Measurements from ENCODE around the gene SH3BGRL3. TPM values are rescaled to one million over a fixed set of nuclear protein-coding genes. Genes with fewer than 3 reads are reported as not detected.
"Not testable (repeated sequence)": the region's sequence is repeated elsewhere in the genome, so short reads cannot be mapped to it uniquely, and the experiment has no call there.

The SH3BGRL3 gene
- polyA plus RNA-seq (2012; ENCODE audit: missing spikeins) = 57.0 TPM

- FAIRE-seq = peak; percentile 93
- DNase-seq (ENCODE audit: insufficient read length) = peak; percentile 96
- peak; percentile 24; the same call in 1 of the 2 replicates for TF ChIP-seq TAF1 (IDR thresholded peaks at IDR 0.05; ENCODE audit: borderline replicate concordance, low read depth, low read length)
- peak; percentile 87 for TF ChIP-seq POLR2A (IDR thresholded peaks at IDR 0.05; ENCODE audit: low read depth, low read length)
- no peak for TF ChIP-seq POLR2AphosphoS5 (IDR thresholded peaks at IDR 0.05; ENCODE audit: low read depth, low read length)
Observed at GRCh38 chr1:26279456-26280332, at the start of gene SH3BGRL3. Gene SH3BGRL3 (plus strand): TSS chr1:26280086. CDS start chr1:26280156, 70 bp downstream.

- FAIRE-seq; DNase-seq (ENCODE audit: insufficient read length): not testable (repeated sequence)
Observed at GRCh38 chr1:26230682-26231081, 49.2 kb upstream of the SH3BGRL3 start.

GRCh38 chr1:26233903-26234643 lies 45.8 kb upstream of the SH3BGRL3 start, which contains the start of gene CEP85:
Gene CEP85 (plus strand): TSS chr1:26234200. CDS start chr1:26239784, 5,584 bp downstream.
- peak; percentile 97 for DNase-seq (ENCODE audit: insufficient read length)
- peak; percentile 100 for FAIRE-seq
- peak; percentile 88 for TF ChIP-seq POLR2AphosphoS5 (IDR thresholded peaks at IDR 0.05; ENCODE audit: low read depth, low read length)
- TF ChIP-seq POLR2A (IDR thresholded peaks at IDR 0.05; ENCODE audit: low read depth, low read length) = peak; percentile 89
- peak; percentile 39; the same call in 1 of the 2 replicates for TF ChIP-seq TAF1 (IDR thresholded peaks at IDR 0.05; ENCODE audit: borderline replicate concordance, low read depth, low read length)

GRCh38 chr1:26234644-26235370 lies 45.1 kb upstream of the SH3BGRL3 start:
- TF ChIP-seq POLR2A (IDR thresholded peaks at IDR 0.05; ENCODE audit: low read depth, low read length) (no peak), POLR2AphosphoS5 (IDR thresholded peaks at IDR 0.05; ENCODE audit: low read depth, low read length) (no peak), TAF1 (IDR thresholded peaks at IDR 0.05; ENCODE audit: borderline replicate concordance, low read depth, low read length) (no peak)
- FAIRE-seq (peak; percentile 79), DNase-seq (ENCODE audit: insufficient read length) (no peak)

GRCh38 chr1:26237230-26237966 lies 42.5 kb upstream of the SH3BGRL3 start:
- DNase-seq (ENCODE audit: insufficient read length) = no peak

GRCh38 chr1:26239936-26240335 lies 40.0 kb upstream of the SH3BGRL3 start:
- TF ChIP-seq POLR2A (IDR thresholded peaks at IDR 0.05; ENCODE audit: low read depth, low read length) (no peak), TAF1 (IDR thresholded peaks at IDR 0.05; ENCODE audit: borderline replicate concordance, low read depth, low read length) (no peak), POLR2AphosphoS5 (IDR thresholded peaks at IDR 0.05; ENCODE audit: low read depth, low read length) (no peak)
- no peak for DNase-seq (ENCODE audit: insufficient read length)

More at GRCh38 chr1:26237230-26237966, 42.5 kb upstream of the SH3BGRL3 start:
- peak; percentile 81 for FAIRE-seq
- TF ChIP-seq POLR2A (IDR thresholded peaks at IDR 0.05; ENCODE audit: low read depth, low read length) = no peak
- no peak for TF ChIP-seq POLR2AphosphoS5 (IDR thresholded peaks at IDR 0.05; ENCODE audit: low read depth, low read length)
- TF ChIP-seq TAF1 (IDR thresholded peaks at IDR 0.05; ENCODE audit: borderline replicate concordance, low read depth, low read length) = no peak

GRCh38 chr1:26252718-26253117 lies 27.2 kb upstream of the SH3BGRL3 start:
- no peak for TF ChIP-seq POLR2AphosphoS5 (IDR thresholded peaks at IDR 0.05; ENCODE audit: low read depth, low read length)
- TF ChIP-seq POLR2A (IDR thresholded peaks at IDR 0.05; ENCODE audit: low read depth, low read length) = no peak
- no peak for TF ChIP-seq TAF1 (IDR thresholded peaks at IDR 0.05; ENCODE audit: borderline replicate concordance, low read depth, low read length)
- FAIRE-seq (no peak), DNase-seq (ENCODE audit: insufficient read length) (no peak)

More at GRCh38 chr1:26239936-26240335, 40.0 kb upstream of the SH3BGRL3 start:
- FAIRE-seq = no peak

- DNase-seq (ENCODE audit: insufficient read length) = no peak
- FAIRE-seq = no peak
- no peak for TF ChIP-seq POLR2AphosphoS5 (IDR thresholded peaks at IDR 0.05; ENCODE audit: low read depth, low read length)
- TF ChIP-seq TAF1 (IDR thresholded peaks at IDR 0.05; ENCODE audit: borderline replicate concordance, low read depth, low read length) = no peak
- TF ChIP-seq POLR2A (IDR thresholded peaks at IDR 0.05; ENCODE audit: low read depth, low read length) = no peak
Observed at GRCh38 chr1:26254404-26254803, 25.5 kb upstream of the SH3BGRL3 start.

- DNase-seq (ENCODE audit: insufficient read length) (no peak), FAIRE-seq (no peak)
- TF ChIP-seq POLR2A (IDR thresholded peaks at IDR 0.05; ENCODE audit: low read depth, low read length) (no peak), POLR2AphosphoS5 (IDR thresholded peaks at IDR 0.05; ENCODE audit: low read depth, low read length) (no peak), TAF1 (IDR thresholded peaks at IDR 0.05; ENCODE audit: borderline replicate concordance, low read depth, low read length) (no peak)
Observed at GRCh38 chr1:26257222-26257621, 22.7 kb upstream of the SH3BGRL3 start.

GRCh38 chr1:26259005-26259404 lies 20.9 kb upstream of the SH3BGRL3 start:
- TF ChIP-seq POLR2A (IDR thresholded peaks at IDR 0.05; ENCODE audit: low read depth, low read length) = no peak
- no peak for FAIRE-seq
- no peak for DNase-seq (ENCODE audit: insufficient read length)
